G401.6 (cell line): ENCODE results near the gene TRIM71.
"Not testable (repeated sequence)": the region's sequence is repeated elsewhere in the genome, so short reads cannot be mapped to it uniquely, and the experiment has no call there.

Source experiments
- FAIRE-seq: peaks from 2 replicates; lab custom pipeline; 2012; peaks lifted over from hg19 to GRCh38; lab: Jason Lieb, UNC

TRIM71 gene

GRCh38 chr3:32842987-32843386 lies 25.2 kb downstream of the TRIM71 start:
- peak; percentile 74 for FAIRE-seq

GRCh38 chr3:32843510-32844321 lies 25.9 kb downstream of the TRIM71 start:
- FAIRE-seq = peak; percentile 95

- FAIRE-seq = no peak
Observed at GRCh38 chr3:32844322-32844654, 26.5 kb downstream of the TRIM71 start.

GRCh38 chr3:32844914-32845313 lies 27.1 kb downstream of the TRIM71 start:
- no peak for FAIRE-seq

GRCh38 chr3:32845546-32845945 lies 27.7 kb downstream of the TRIM71 start:
- not testable (repeated sequence) for FAIRE-seq

GRCh38 chr3:32847045-32847444 lies 29.2 kb downstream of the TRIM71 start:
- not testable (repeated sequence) for FAIRE-seq

GRCh38 chr3:32847528-32847927 lies 29.7 kb downstream of the TRIM71 start:
- FAIRE-seq = no peak

- no peak for FAIRE-seq
Observed at GRCh38 chr3:32848215-32848614, 30.4 kb downstream of the TRIM71 start.

GRCh38 chr3:32849046-32849445 lies 31.2 kb downstream of the TRIM71 start:
- no peak for FAIRE-seq

- FAIRE-seq = no peak
Observed at GRCh38 chr3:32850226-32850625, 32.4 kb downstream of the TRIM71 start.

GRCh38 chr3:32850636-32851035 lies 32.8 kb downstream of the TRIM71 start:
- FAIRE-seq = no peak

GRCh38 chr3:32852146-32852545 lies 34.3 kb downstream of the TRIM71 start:
- no peak for FAIRE-seq

- FAIRE-seq = no peak
Observed at GRCh38 chr3:32855350-32855953, 37.7 kb downstream of the TRIM71 start.

- FAIRE-seq = no peak
Observed at GRCh38 chr3:32856355-32856889, 38.6 kb downstream of the TRIM71 start.

- no peak for FAIRE-seq
Observed at GRCh38 chr3:32856901-32857507, 39.2 kb downstream of the TRIM71 start.

GRCh38 chr3:32857921-32858320 lies 40.1 kb downstream of the TRIM71 start:
- no peak for FAIRE-seq

- no peak for FAIRE-seq
Observed at GRCh38 chr3:32859604-32860237, 41.9 kb downstream of the TRIM71 start.

- FAIRE-seq = no peak
Observed at GRCh38 chr3:32860499-32860898, 42.7 kb downstream of the TRIM71 start.

GRCh38 chr3:32861681-32862080 lies 43.9 kb downstream of the TRIM71 start:
- no peak for FAIRE-seq

GRCh38 chr3:32862247-32862935 lies 44.6 kb downstream of the TRIM71 start:
- FAIRE-seq = no peak

- no peak for FAIRE-seq
Observed at GRCh38 chr3:32862936-32863487, 45.2 kb downstream of the TRIM71 start.

GRCh38 chr3:32865383-32865782 lies 47.6 kb downstream of the TRIM71 start:
- no peak for FAIRE-seq
